H9 (cell line): ENCODE results near the gene APBB2. TPM values are rescaled to one million over a fixed set of nuclear protein-coding genes. Genes with fewer than 3 reads are reported as not detected.

Experiments used
- DNase-seq: peaks from one replicate; pipeline ENCODE4 v3.0.0-alpha.2; 2017
- H2AFZ ChIP-seq: one replicate; pipeline ENCODE4 v1.6.1; 2013; ENCODE audit warnings: mild to moderate bottlenecking, low read length, control low read depth, moderate library complexity
- H2AK5ac ChIP-seq: 2 replicates; pipeline ENCODE4 v1.6.1; 2013; ENCODE audit warnings: low read length, control low read depth, mixed read lengths; ENCODE audit not compliant: insufficient read length
- H2BK120ac ChIP-seq: one replicate; pipeline ENCODE4 v1.6.1; 2013; ENCODE audit warnings: low read depth, mild to moderate bottlenecking, low read length, control low read depth, inconsistent platforms; ENCODE audit not compliant: poor library complexity, severe bottlenecking
- H2BK12ac ChIP-seq: 2 replicates; pipeline ENCODE4 v1.6.1; 2013; ENCODE audit warnings: low read length, control low read depth, mixed read lengths, low read depth; ENCODE audit not compliant: insufficient read length
- H2BK15ac ChIP-seq: 2 replicates; pipeline ENCODE4 v1.6.1; 2013; ENCODE audit warnings: low read depth, low read length, control low read depth
- H2BK20ac ChIP-seq: one replicate; pipeline ENCODE4 v1.6.1; 2013; ENCODE audit warnings: low read depth, mild to moderate bottlenecking, low read length, control low read depth, inconsistent platforms; ENCODE audit not compliant: poor library complexity, severe bottlenecking
- H2BK5ac ChIP-seq: 2 replicates; pipeline ENCODE4 v1.6.1; 2013; ENCODE audit warnings: low read length, control low read depth, mixed read lengths; ENCODE audit not compliant: insufficient read length
- H3K14ac ChIP-seq: 2 replicates; pipeline ENCODE4 v1.6.1; 2013; ENCODE audit warnings: low read length, control low read depth; ENCODE audit not compliant: insufficient read depth
- H3K18ac ChIP-seq: 2 replicates; pipeline ENCODE4 v1.6.1; 2013; ENCODE audit warnings: low read depth, mild to moderate bottlenecking, mixed read lengths, low read length, control low read depth; ENCODE audit not compliant: insufficient read length
- H3K23ac ChIP-seq: 2 replicates; pipeline ENCODE4 v1.6.1; 2013; ENCODE audit warnings: low read length, control low read depth, mixed read lengths, low read depth; ENCODE audit not compliant: insufficient read length
- H3K23me2 ChIP-seq: 2 replicates; pipeline ENCODE4 v1.6.1; 2013; ENCODE audit warnings: low read depth, mild to moderate bottlenecking, mixed read lengths, low read length, control low read depth; ENCODE audit not compliant: insufficient read length, poor library complexity, severe bottlenecking
- H3K27ac ChIP-seq: 2 replicates; pipeline ENCODE4 v1.5.1; 2013; ENCODE audit warnings: low read length, control low read depth, mixed read lengths, low read depth; ENCODE audit not compliant: insufficient read length
- H3K27me3 ChIP-seq: 2 replicates; pipeline ENCODE4 v1.6.1; 2013; ENCODE audit warnings: low read length, control low read depth, inconsistent platforms; ENCODE audit not compliant: insufficient read depth
- H3K4ac ChIP-seq: 2 replicates; pipeline ENCODE4 v1.6.1; 2013; ENCODE audit warnings: low read depth, mild to moderate bottlenecking, control low read depth, inconsistent platforms, low read length, moderate library complexity
- H3K4me1 ChIP-seq: 2 replicates; pipeline ENCODE4 v1.6.1; 2013; ENCODE audit warnings: low read length, control low read depth, inconsistent platforms; ENCODE audit not compliant: insufficient read depth
- H3K4me2 ChIP-seq: 2 replicates; pipeline ENCODE4 v1.6.1; 2013; ENCODE audit warnings: low read length, control low read depth, mixed read lengths; ENCODE audit not compliant: insufficient read length, insufficient read depth
- H3K56ac ChIP-seq: 2 replicates; pipeline ENCODE4 v1.6.1; 2013; ENCODE audit warnings: low read depth, mild to moderate bottlenecking, mixed read lengths, low read length, control low read depth; ENCODE audit not compliant: insufficient read length
- H3K79me1 ChIP-seq: 2 replicates; pipeline ENCODE4 v1.6.1; 2013; ENCODE audit warnings: low read depth, mild to moderate bottlenecking, moderate library complexity, low read length, control low read depth, inconsistent platforms; ENCODE audit not compliant: insufficient read depth, poor library complexity, severe bottlenecking
- H3K79me2 ChIP-seq: 2 replicates; pipeline ENCODE4 v1.6.1; 2013; ENCODE audit warnings: low read length, control low read depth, inconsistent platforms; ENCODE audit not compliant: insufficient read depth
- H3K9ac ChIP-seq: 2 replicates; pipeline ENCODE4 v1.6.1; 2013; ENCODE audit warnings: low read length, control low read depth, mixed read lengths; ENCODE audit not compliant: insufficient read length; ENCODE audit errors: extremely low read depth
- H3K9me3 ChIP-seq: one replicate; pipeline ENCODE4 v1.6.1; 2013; ENCODE audit warnings: low read depth, low read length, inconsistent platforms; ENCODE audit not compliant: control insufficient read depth
- H3T11ph ChIP-seq: one replicate; pipeline ENCODE4 v1.6.1; 2013; ENCODE audit warnings: mild to moderate bottlenecking, low read length, control low read depth, inconsistent platforms
- H4K20me1 ChIP-seq: one replicate; pipeline ENCODE4 v1.6.1; 2013; ENCODE audit not compliant: control insufficient read depth, insufficient read length, insufficient read depth
- H4K5ac ChIP-seq: 2 replicates; pipeline ENCODE4 v1.6.1; 2013; ENCODE audit warnings: low read depth, mild to moderate bottlenecking, mixed read lengths, low read length, control low read depth; ENCODE audit not compliant: insufficient read length
- H4K8ac ChIP-seq: replicated peaks from 2 replicates; pipeline ENCODE4 v1.6.1; 2013; ENCODE audit warnings: low read length, control low read depth, mixed read lengths, low read depth; ENCODE audit not compliant: insufficient read length
- H4K91ac ChIP-seq: 2 replicates; pipeline ENCODE4 v1.6.1; 2013; ENCODE audit warnings: low read depth, mild to moderate bottlenecking, moderate library complexity, mixed read lengths, low read length, control low read depth; ENCODE audit not compliant: insufficient read length
- H3K27ac Mint-ChIP-seq, 3 experiments: 2 replicates in 2 of 3; 3 replicates in 1 of 3; pipeline ENCODE4 v1.8.0; 2020 to 2021; ENCODE audit warnings: mixed read lengths in 3 of 3, mild to moderate bottlenecking in 1 of 3, moderate library complexity in 1 of 3
- H3K27me3 Mint-ChIP-seq: 2 replicates; pipeline ENCODE4 v1.8.0; 2021; ENCODE audit warnings: low read depth, mild to moderate bottlenecking, moderate library complexity, mixed read lengths
- H3K36me3 Mint-ChIP-seq, 3 experiments: 2 replicates in 2 of 3; 3 replicates in 1 of 3; pipeline ENCODE4 v1.8.0; 2020 to 2021; ENCODE audit warnings: low read depth in 3 of 3, mixed read lengths in 3 of 3; ENCODE audit not compliant: insufficient read depth in 1 of 3
- H3K4me1 Mint-ChIP-seq, 2 experiments: 2 replicates each; pipeline ENCODE4 v1.8.0; 2020; ENCODE audit warnings: mixed read lengths in 2 of 2
- H3K4me3 Mint-ChIP-seq, 2 experiments: 2 replicates in 1 of 2; 3 replicates in 1 of 2; pipeline ENCODE4 v1.8.0; 2020 to 2021; ENCODE audit warnings: mild to moderate bottlenecking in 2 of 2, mixed read lengths in 2 of 2, moderate library complexity in 1 of 2
- H3K9me3 Mint-ChIP-seq, 2 experiments: 2 replicates in 1 of 2; 3 replicates in 1 of 2; pipeline ENCODE4 v1.8.0; 2020; ENCODE audit warnings: mild to moderate bottlenecking in 2 of 2, mixed read lengths in 2 of 2, moderate library complexity in 1 of 2
- WGBS: extraction: QIAGEN DNeasy Blood & Tissue Kit; methylation state at CpG from one replicate; pipeline ENCODE4 v1.1.7; 2013; ENCODE audit warnings: missing lambda C conversion rate, low lambda C conversion rate, mixed read lengths; ENCODE audit not compliant: insufficient read length; ENCODE audit errors: extremely low coverage; 5-methylcytosine and 5-hydroxymethylcytosine counted together
- total RNA-seq: library from RNA; stranded (reverse); gene quantifications from 2 replicates; pipeline ENCODE4 v1.2.1, GENCODE V29; 2021
- TF ChIP-seq, protein P1 (sequence below): fragments of 200-600 bp; sonication (generic); conservative IDR thresholded peaks from 3 replicates; pipeline ENCODE4 v1.8.0; 2021; ENCODE audit warnings: antibody characterized with exemption, mild to moderate bottlenecking

The APBB2 gene
- total RNA-seq, 1 experiment from 2014 or later: 39.6 TPM

GRCh38 chr4:41217020-41217333 is 2.6 kb upstream of the APBB2 start:
- H3K4me1 Mint-ChIP-seq: peaks cover 45 to 48% of the 10 kb centered on the region in 2 experiments

More at GRCh38 chr4:41217020-41217333, 2.6 kb upstream of the APBB2 start:
- Histone ChIP-seq H2BK15ac (no peak overlapping the region), H3K79me2 (0 out of 2 replicates have a peak, but pooled peaks cover 3% of the 10 kb centered on the region), H2BK5ac (no peak overlapping the region), H3K4me1 (peaks cover 6% of the 10 kb centered on the region), H2BK12ac (no peak overlapping the region), H3K18ac (no peak overlapping the region), H3K23me2 (peaks cover 14% of the 10 kb centered on the region), H3T11ph (no peak overlapping the region), H4K5ac (no peak overlapping the region), H2AFZ (no peak overlapping the region), H3K14ac (no peak overlapping the region), H3K79me1 (no peaks in the 10 kb centered on the region), H2BK120ac (no peak overlapping the region), H3K4me2 (peak overlapping the region; percentile 82), H2AK5ac (no peak overlapping the region), H4K91ac (no peak overlapping the region), H3K27me3 (peaks cover 2% of the 10 kb centered on the region; the same call in 1 of the 2 replicates), H3K9me3 (no peaks in the 10 kb centered on the region), H4K20me1 (no peaks in the 10 kb centered on the region), H3K56ac (no peak overlapping the region), H3K4ac (no peak overlapping the region), H3K23ac (no peak overlapping the region), H3K9ac (peak overlapping the region; percentile 84), H3K27ac (peak overlapping the region; percentile 86), H4K8ac (no peak overlapping the region), H2BK20ac (no peak overlapping the region)
- DNase-seq: no peak
- WGBS: no CpG with 5 or more reads among the region's 2 CpGs
- Mint-ChIP-seq H3K36me3 (no peaks in the 10 kb centered on the region), H3K27ac (peak overlapping the region; percentile 97 to 100 (median 98)), H3K27me3 (peaks cover 14% of the 10 kb centered on the region), H3K9me3 (no peaks in the 10 kb centered on the region; a peak in 1 of 5 replicates), H3K4me3 (peak overlapping the region; percentile 82 to 86)
- TF ChIP-seq, protein P1, sequence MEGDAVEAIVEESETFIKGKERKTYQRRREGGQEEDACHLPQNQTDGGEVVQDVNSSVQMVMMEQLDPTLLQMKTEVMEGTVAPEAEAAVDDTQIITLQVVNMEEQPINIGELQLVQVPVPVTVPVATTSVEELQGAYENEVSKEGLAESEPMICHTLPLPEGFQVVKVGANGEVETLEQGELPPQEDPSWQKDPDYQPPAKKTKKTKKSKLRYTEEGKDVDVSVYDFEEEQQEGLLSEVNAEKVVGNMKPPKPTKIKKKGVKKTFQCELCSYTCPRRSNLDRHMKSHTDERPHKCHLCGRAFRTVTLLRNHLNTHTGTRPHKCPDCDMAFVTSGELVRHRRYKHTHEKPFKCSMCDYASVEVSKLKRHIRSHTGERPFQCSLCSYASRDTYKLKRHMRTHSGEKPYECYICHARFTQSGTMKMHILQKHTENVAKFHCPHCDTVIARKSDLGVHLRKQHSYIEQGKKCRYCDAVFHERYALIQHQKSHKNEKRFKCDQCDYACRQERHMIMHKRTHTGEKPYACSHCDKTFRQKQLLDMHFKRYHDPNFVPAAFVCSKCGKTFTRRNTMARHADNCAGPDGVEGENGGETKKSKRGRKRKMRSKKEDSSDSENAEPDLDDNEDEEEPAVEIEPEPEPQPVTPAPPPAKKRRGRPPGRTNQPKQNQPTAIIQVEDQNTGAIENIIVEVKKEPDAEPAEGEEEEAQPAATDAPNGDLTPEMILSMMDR: no peak
